Endodermal cell (in vitro differentiated cells): ENCODE data around the gene CR1L. TPM values are rescaled to one million over a fixed set of nuclear protein-coding genes. Genes with fewer than 3 reads are reported as not detected.
"Not testable (repeated sequence)": the region's sequence is repeated elsewhere in the genome, so short reads cannot be mapped to it uniquely, and the experiment has no call there.

Source experiments
- DNase-seq: peaks from one replicate; pipeline ENCODE4 v3.0.0-alpha.2; 2017
- H3K27ac ChIP-seq: 2 replicates; pipeline ENCODE4 v1.5.1; 2013; ENCODE audit warnings: mild to moderate bottlenecking, low read depth, low read length, moderate library complexity
- H3K27me3 ChIP-seq: 2 replicates; pipeline ENCODE4 v1.6.1; 2013; ENCODE audit warnings: mild to moderate bottlenecking, low read length, moderate library complexity; ENCODE audit not compliant: insufficient read depth, control insufficient read depth, poor library complexity, severe bottlenecking
- H3K36me3 ChIP-seq: 2 replicates; pipeline ENCODE4 v1.7.0; 2013; ENCODE audit warnings: mild to moderate bottlenecking, low read length, moderate library complexity; ENCODE audit not compliant: control insufficient read depth, insufficient read depth
- H3K4me1 ChIP-seq: one replicate; pipeline ENCODE4 v1.7.0; 2013; ENCODE audit warnings: low read length; ENCODE audit not compliant: control insufficient read depth, insufficient read depth
- H3K4me3 ChIP-seq: 2 replicates; pipeline ENCODE4 v1.5.1; 2013; ENCODE audit warnings: mild to moderate bottlenecking, low read length, moderate library complexity
- H3K9ac ChIP-seq: 2 replicates; pipeline ENCODE4 v1.6.1; 2013; ENCODE audit warnings: mild to moderate bottlenecking, low read length, moderate library complexity; ENCODE audit not compliant: poor library complexity, severe bottlenecking; ENCODE audit errors: extremely low read depth
- H3K9me3 ChIP-seq: 2 replicates; pipeline ENCODE4 v1.6.1; 2013; ENCODE audit warnings: mild to moderate bottlenecking, low read length, moderate library complexity; ENCODE audit not compliant: control insufficient read depth
- H3K27ac Mint-ChIP-seq: 2 replicates; pipeline ENCODE4 v1.8.0; 2020; ENCODE audit warnings: mixed read lengths
- H3K27me3 Mint-ChIP-seq: 2 replicates; pipeline ENCODE4 v1.8.0; 2021; ENCODE audit warnings: mild to moderate bottlenecking, mixed read lengths; ENCODE audit not compliant: insufficient read depth
- H3K36me3 Mint-ChIP-seq: 2 replicates; pipeline ENCODE4 v1.8.0; 2020; ENCODE audit warnings: low read depth, mixed read lengths
- H3K4me1 Mint-ChIP-seq: 2 replicates; pipeline ENCODE4 v1.8.0; 2020; ENCODE audit warnings: mixed read lengths
- H3K4me3 Mint-ChIP-seq: 2 replicates; pipeline ENCODE4 v1.8.0; 2020; ENCODE audit warnings: mild to moderate bottlenecking, moderate library complexity, mixed read lengths
- H3K9me3 Mint-ChIP-seq: 2 replicates; pipeline ENCODE4 v1.8.0; 2020; ENCODE audit warnings: mild to moderate bottlenecking, mixed read lengths
- WGBS, 2 experiments: methylation state at CpG; one replicate each; pipeline versions ENCODE4 v1.1.5 to v1.1.7; 2013; ENCODE audit warnings: missing lambda C conversion rate in 2 of 2, mixed read lengths in 1 of 2; ENCODE audit not compliant: insufficient coverage in 1 of 2, insufficient read length in 1 of 2; 5-methylcytosine and 5-hydroxymethylcytosine counted together
- total RNA-seq, 2 donors: library from RNA; stranded (reverse); fragmentation: NEBNext Ultra II Directional in 1 of 2; extraction: Animal tissue kit (Norgen Biotek cat#: 25700) in 1 of 2; gene quantifications; 2 replicates in 1 of 2; 3 replicates in 1 of 2; pipeline ENCODE4 v1.2.1, GENCODE V29; 2021
- TF ChIP-seq, protein P1 (sequence below): fragments of 200-600 bp; sonication (generic); conservative IDR thresholded peaks from 2 replicates; pipeline ENCODE4 v1.5.0; 2021; ENCODE audit warnings: antibody characterized with exemption, mild to moderate bottlenecking

The CR1L gene
- total RNA-seq, 2 donors from 2014 or later: 1.9 TPM; not detected in 1

GRCh38 chr1:207620543-207620893 is 24.4 kb upstream of the CR1L start:
- H3K27me3 Mint-ChIP-seq: no peaks in the 10 kb centered on the region
- H3K27ac ChIP-seq: no peak overlapping the region
- H3K27me3 ChIP-seq: no peaks in the 10 kb centered on the region
- no peaks in the 10 kb centered on the region for H3K36me3 ChIP-seq
- peaks cover 5% of the 10 kb centered on the region for H3K9me3 Mint-ChIP-seq
- H3K9me3 ChIP-seq: peaks cover 1% of the 10 kb centered on the region
- no peak for DNase-seq
- no peak overlapping the region for H3K4me3 ChIP-seq
- no peaks in the 10 kb centered on the region for H3K4me1 ChIP-seq
- 90% methylated on average over 2 of the region's 2 CpGs; no CpG with 5 or more reads in 1 of the 2 experiments for WGBS, 2 experiments
- H3K36me3 Mint-ChIP-seq: no peaks in the 10 kb centered on the region
- TF ChIP-seq, protein P1, sequence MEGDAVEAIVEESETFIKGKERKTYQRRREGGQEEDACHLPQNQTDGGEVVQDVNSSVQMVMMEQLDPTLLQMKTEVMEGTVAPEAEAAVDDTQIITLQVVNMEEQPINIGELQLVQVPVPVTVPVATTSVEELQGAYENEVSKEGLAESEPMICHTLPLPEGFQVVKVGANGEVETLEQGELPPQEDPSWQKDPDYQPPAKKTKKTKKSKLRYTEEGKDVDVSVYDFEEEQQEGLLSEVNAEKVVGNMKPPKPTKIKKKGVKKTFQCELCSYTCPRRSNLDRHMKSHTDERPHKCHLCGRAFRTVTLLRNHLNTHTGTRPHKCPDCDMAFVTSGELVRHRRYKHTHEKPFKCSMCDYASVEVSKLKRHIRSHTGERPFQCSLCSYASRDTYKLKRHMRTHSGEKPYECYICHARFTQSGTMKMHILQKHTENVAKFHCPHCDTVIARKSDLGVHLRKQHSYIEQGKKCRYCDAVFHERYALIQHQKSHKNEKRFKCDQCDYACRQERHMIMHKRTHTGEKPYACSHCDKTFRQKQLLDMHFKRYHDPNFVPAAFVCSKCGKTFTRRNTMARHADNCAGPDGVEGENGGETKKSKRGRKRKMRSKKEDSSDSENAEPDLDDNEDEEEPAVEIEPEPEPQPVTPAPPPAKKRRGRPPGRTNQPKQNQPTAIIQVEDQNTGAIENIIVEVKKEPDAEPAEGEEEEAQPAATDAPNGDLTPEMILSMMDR: no peak
- H3K9ac ChIP-seq: no peak overlapping the region
- no peak overlapping the region for H3K27ac Mint-ChIP-seq
- no peaks in the 10 kb centered on the region for H3K4me1 Mint-ChIP-seq
- no peak overlapping the region for H3K4me3 Mint-ChIP-seq

DNA sequence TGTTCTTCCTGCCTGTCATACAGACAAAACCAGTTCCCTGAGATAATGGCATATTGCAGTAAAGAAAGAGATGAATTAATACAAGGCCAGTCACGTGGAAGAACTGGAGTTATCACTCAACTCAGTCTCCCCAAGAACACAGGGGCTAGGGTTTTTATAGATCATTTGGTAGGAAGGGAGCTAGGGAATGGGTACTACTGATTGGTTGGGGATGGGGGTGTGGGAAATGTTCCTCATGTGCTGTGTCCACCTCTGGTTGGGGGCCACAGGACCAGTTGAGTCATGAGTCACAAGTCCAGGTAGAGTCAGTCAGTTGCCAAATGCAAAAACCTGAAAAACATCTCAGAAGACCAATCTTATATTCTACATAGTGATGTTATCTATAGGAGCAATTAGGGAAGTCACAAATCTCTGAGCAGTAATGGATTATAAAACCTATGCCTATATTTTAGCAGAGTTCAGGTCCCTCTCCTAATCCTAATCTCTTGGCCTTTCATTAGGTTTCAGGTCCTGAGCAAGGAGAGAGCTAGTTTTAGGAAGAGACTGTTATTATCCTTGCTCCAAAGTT is 19.3 kb upstream of the CR1L start:
- not testable (repeated sequence) for H3K36me3 ChIP-seq, H3K4me3 Mint-ChIP-seq, H3K27ac Mint-ChIP-seq, H3K36me3 Mint-ChIP-seq, H3K4me1 ChIP-seq, H3K27ac ChIP-seq, H3K27me3 Mint-ChIP-seq, H3K9me3 Mint-ChIP-seq, DNase-seq, H3K9me3 ChIP-seq, H3K4me1 Mint-ChIP-seq, H3K27me3 ChIP-seq, H3K4me3 ChIP-seq, H3K9ac ChIP-seq
- WGBS, 2 experiments: no CpG with 5 or more reads among the region's 1 CpG

- H3K36me3 ChIP-seq: no peaks in the 10 kb centered on the region
- Mint-ChIP-seq H3K27me3 (no peaks in the 10 kb centered on the region), H3K36me3 (no peaks in the 10 kb centered on the region), H3K27ac (no peak overlapping the region), H3K9me3 (peaks cover 10% of the 10 kb centered on the region), H3K4me1 (no peaks in the 10 kb centered on the region), H3K4me3 (no peak overlapping the region)
- H3K9ac ChIP-seq: no peak overlapping the region
- no peak for DNase-seq
- no peak overlapping the region for H3K4me3 ChIP-seq
- peaks cover 8% of the 10 kb centered on the region for H3K9me3 ChIP-seq
- WGBS, 2 experiments: 92% methylated on average over 1 of the region's 1 CpG; no CpG with 5 or more reads in 1 of the 2 experiments
- no peaks in the 10 kb centered on the region for H3K27me3 ChIP-seq
- TF ChIP-seq, protein P1: no peak
- no peaks in the 10 kb centered on the region for H3K4me1 ChIP-seq
- H3K27ac ChIP-seq: no peak overlapping the region
Measured at GRCh38 chr1:207626972-207627337, 18.0 kb upstream of the CR1L start.

GRCh38 chr1:207627496-207627895 is 17.4 kb upstream of the CR1L start:
- H3K9me3 ChIP-seq: peaks cover 8% of the 10 kb centered on the region
- H3K36me3 Mint-ChIP-seq: no peaks in the 10 kb centered on the region
- H3K9ac ChIP-seq: no peak overlapping the region
- H3K4me1 Mint-ChIP-seq: no peaks in the 10 kb centered on the region
- H3K9me3 Mint-ChIP-seq: peaks cover 10% of the 10 kb centered on the region
- H3K4me1 ChIP-seq: no peaks in the 10 kb centered on the region
- no peaks in the 10 kb centered on the region for H3K27me3 ChIP-seq
- H3K27me3 Mint-ChIP-seq: no peaks in the 10 kb centered on the region
- TF ChIP-seq, protein P1: no peak
- no peak overlapping the region for H3K4me3 Mint-ChIP-seq
- 92 to 96% methylated on average over 2 of the region's 2 CpGs for WGBS, 2 experiments
- H3K36me3 ChIP-seq: no peaks in the 10 kb centered on the region
- H3K27ac Mint-ChIP-seq: no peak overlapping the region
- no peak overlapping the region for H3K27ac ChIP-seq
- no peak overlapping the region for H3K4me3 ChIP-seq
- no peak for DNase-seq
